GM23338 (cell line): ENCODE results near the gene FICD. TPM values are rescaled to one million over a fixed set of nuclear protein-coding genes. Genes with fewer than 3 reads are reported as not detected.

Experiments used
- ATAC-seq: fragments of 200-7000 bp; cut with Tn5 transposase; 3 replicates; pipeline ENCODE4 v1.9.1; 2020
- DNase-seq: peaks from one replicate; pipeline ENCODE4 v3.0.0-alpha.2; 2015; ENCODE audit warnings: low spot score
- H2AFZ ChIP-seq: fragments of 200-600 bp; sonication (generic); 2 replicates; pipeline ENCODE4 v1.8.0; 2016; ENCODE audit warnings: antibody characterized with exemption, mild to moderate bottlenecking, moderate library complexity
- H3F3A ChIP-seq: fragments of 200-600 bp; sonication (generic); replicated peaks from 2 replicates; pipeline ENCODE4 v1.8.0; 2017; ENCODE audit warnings: antibody characterized with exemption, mixed run types, low read depth
- H3K27ac ChIP-seq: fragments of 200-600 bp; sonication (generic); 2 replicates; pipeline ENCODE4 v1.6.1; 2016; ENCODE audit warnings: low read depth
- H3K27me3 ChIP-seq: fragments of 200-600 bp; sonication (generic); 2 replicates; pipeline ENCODE4 v1.8.0; 2016; ENCODE audit warnings: mild to moderate bottlenecking, mixed run types, moderate library complexity; ENCODE audit not compliant: insufficient read depth
- H3K36me3 ChIP-seq: fragments of 200-600 bp; sonication (generic); 2 replicates; pipeline ENCODE4 v1.8.0; 2016; ENCODE audit warnings: mild to moderate bottlenecking; ENCODE audit not compliant: insufficient read depth
- H3K4me1 ChIP-seq: fragments of 200-600 bp; sonication (generic); 2 replicates; pipeline ENCODE4 v1.8.0; 2016; ENCODE audit warnings: mild to moderate bottlenecking, moderate library complexity; ENCODE audit not compliant: insufficient read depth
- H3K4me2 ChIP-seq: fragments of 200-600 bp; sonication (generic); 2 replicates; pipeline ENCODE4 v1.7.1; 2017; ENCODE audit warnings: mixed run types
- H3K4me3 ChIP-seq: fragments of 200-600 bp; sonication (generic); 2 replicates; pipeline ENCODE4 v1.6.1; 2016; ENCODE audit warnings: mixed run types
- H3K79me2 ChIP-seq: fragments of 200-600 bp; sonication (generic); replicated peaks from 2 replicates; pipeline ENCODE4 v1.8.0; 2017; ENCODE audit warnings: mild to moderate bottlenecking; ENCODE audit not compliant: insufficient read depth
- H3K9me2 ChIP-seq: fragments of 200-600 bp; sonication (generic); 2 replicates; pipeline ENCODE4 v1.8.0; 2017; ENCODE audit not compliant: insufficient read depth
- H4K20me1 ChIP-seq: fragments of 200-600 bp; sonication (generic); replicated peaks from 2 replicates; pipeline ENCODE4 v1.8.0; 2017; ENCODE audit warnings: mild to moderate bottlenecking; ENCODE audit not compliant: insufficient read depth
- H3K27ac Mint-ChIP-seq: 2 replicates; pipeline ENCODE4 v1.8.0; 2020; ENCODE audit warnings: inconsistent platforms, mild to moderate bottlenecking, moderate library complexity, mixed read lengths
- H3K27me3 Mint-ChIP-seq: 3 replicates; pipeline ENCODE4 v1.8.0; 2022; ENCODE audit warnings: low read depth, mild to moderate bottlenecking, moderate library complexity, mixed read lengths, inconsistent platforms; ENCODE audit not compliant: insufficient read depth, poor library complexity
- H3K36me3 Mint-ChIP-seq: 3 replicates; pipeline ENCODE4 v1.8.0; 2021; ENCODE audit warnings: low read depth, mild to moderate bottlenecking, inconsistent platforms, moderate library complexity, mixed read lengths
- H3K4me1 Mint-ChIP-seq: 3 replicates; pipeline ENCODE4 v1.8.0; 2020; ENCODE audit warnings: mild to moderate bottlenecking, inconsistent platforms, mixed read lengths
- H3K4me3 Mint-ChIP-seq: 3 replicates; pipeline ENCODE4 v1.8.0; 2021; ENCODE audit warnings: moderate library complexity, mild to moderate bottlenecking, inconsistent platforms, mixed read lengths
- H3K9me3 Mint-ChIP-seq: 3 replicates; pipeline ENCODE4 v1.8.0; 2020; ENCODE audit warnings: moderate library complexity, mild to moderate bottlenecking, inconsistent platforms, mixed read lengths
- CREB1 ChIP-seq: fragments of 250-450 bp; sonication (Bioruptor Pico); IDR thresholded peaks from 2 replicates; pipeline ENCODE4 v1.5.0; 2020; ENCODE audit warnings: low read depth, mild to moderate bottlenecking, moderate library complexity
- ETS1 ChIP-seq: IDR thresholded peaks from 2 replicates; pipeline ENCODE4 v1.6.1; 2016; ENCODE audit warnings: antibody characterized with exemption
- EZH2 ChIP-seq: fragments of 200-600 bp; sonication (generic); IDR thresholded peaks from one replicate; pipeline ENCODE4 v1.8.0; 2017; ENCODE audit warnings: antibody characterized with exemption, mild to moderate bottlenecking, low read depth; ENCODE audit not compliant: unreplicated experiment
- JUNB ChIP-seq: IDR thresholded peaks from one replicate; pipeline ENCODE4 v1.6.1; 2016; ENCODE audit warnings: antibody characterized with exemption; ENCODE audit not compliant: unreplicated experiment
- NANOG ChIP-seq: IDR thresholded peaks from 2 replicates; pipeline ENCODE4 v1.6.1; 2016; ENCODE audit warnings: antibody characterized with exemption, borderline replicate concordance
- POLR2AphosphoS5 ChIP-seq: IDR thresholded peaks from 2 replicates; pipeline ENCODE4 v1.6.1; 2016; ENCODE audit warnings: antibody characterized with exemption, low read depth
- REST ChIP-seq: IDR thresholded peaks from one replicate; pipeline ENCODE4 v1.6.1; 2018; ENCODE audit warnings: antibody characterized with exemption; ENCODE audit not compliant: unreplicated experiment
- STAT1 ChIP-seq: IDR thresholded peaks from one replicate; pipeline ENCODE4 v1.6.1; 2016; ENCODE audit warnings: antibody characterized with exemption; ENCODE audit not compliant: unreplicated experiment
- ZNF114 ChIP-seq: fragments of 250-450 bp; sonication (Bioruptor Pico); IDR thresholded peaks from 2 replicates; pipeline ENCODE4 v1.5.0; 2020; ENCODE audit warnings: mild to moderate bottlenecking, moderate library complexity
- ZNF331 ChIP-seq: fragments of 250-450 bp; sonication (Bioruptor Pico); IDR thresholded peaks from 2 replicates; pipeline ENCODE4 v1.5.0; 2020; ENCODE audit warnings: low read depth, mild to moderate bottlenecking, moderate library complexity
- polyA plus RNA-seq: library from polyadenylated mRNA; unstranded; fragments of >200 nt; fragmentation: Nextera tagmentation; extraction: Ambion mirVana; gene quantifications from 2 replicates; pipeline ENCODE4 v1.2.1, GENCODE V29; 2016
- total RNA-seq: library from RNA; depleted of rRNA; stranded (reverse); fragments of >200 nt; shearing (Covaris generic); gene quantifications from 2 replicates; pipeline ENCODE4 v1.2.3, GENCODE V29; 2014
- TF ChIP-seq, protein P1 (sequence below), 2 experiments: fragments of 200-600 bp in 1 of 2; sonication (generic) in 1 of 2; conservative IDR thresholded peaks; 2 replicates each; pipeline versions ENCODE4 v1.5.1 to v1.6.1; 2016 to 2017; ENCODE audit warnings: antibody characterized with exemption in 2 of 2, low read depth in 2 of 2, mild to moderate bottlenecking in 2 of 2, moderate library complexity in 1 of 2

The FICD gene
- total and polyA plus RNA-seq, 2 experiments from 2014 or later: 4.9 to 5.3 TPM

DNA sequence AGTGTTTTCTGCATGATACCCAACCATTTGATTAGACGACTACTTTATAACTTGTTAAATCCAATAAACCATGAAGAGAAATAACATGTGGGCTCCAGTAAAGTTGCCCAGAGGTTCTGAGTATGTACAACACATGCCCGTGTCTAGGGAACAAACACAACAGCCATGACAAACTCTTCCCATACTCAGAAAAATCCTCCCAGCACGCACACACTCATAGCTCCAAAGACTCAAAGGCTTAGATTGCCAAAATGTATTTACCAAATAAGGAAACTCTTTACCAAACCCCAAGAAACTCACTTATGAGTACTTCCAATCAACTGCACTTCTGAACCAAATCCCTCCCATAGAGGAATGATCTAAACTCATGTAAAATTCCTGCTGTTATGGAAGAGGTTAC, 28.6 kb downstream of the FICD start:
- Mint-ChIP-seq H3K9me3 (no peaks in the 10 kb centered on the region), H3K4me3 (no peak overlapping the region), H3K27ac (no peak overlapping the region), H3K27me3 (no peaks in the 10 kb centered on the region), H3K36me3 (peaks cover 66% of the 10 kb centered on the region), H3K4me1 (no peaks in the 10 kb centered on the region)
- Histone ChIP-seq H3K9me2 (no peaks in the 10 kb centered on the region), H3K4me3 (no peak overlapping the region), H3K27ac (no peak overlapping the region), H4K20me1 (peaks cover 32% of the 10 kb centered on the region), H3K4me2 (no peak overlapping the region), H3K79me2 (peaks cover 87% of the 10 kb centered on the region), H3K4me1 (no peaks in the 10 kb centered on the region), H3K27me3 (no peaks in the 10 kb centered on the region), H3F3A (0 out of 2 replicates have a peak, but pooled peaks cover 2% of the 10 kb centered on the region), H3K36me3 (peaks cover 56% of the 10 kb centered on the region), H2AFZ (no peak overlapping the region)
- DNase-seq (no peak), ATAC-seq (no peak)
- TF ChIP-seq JUNB: no peak
- TF ChIP-seq, protein P1, sequence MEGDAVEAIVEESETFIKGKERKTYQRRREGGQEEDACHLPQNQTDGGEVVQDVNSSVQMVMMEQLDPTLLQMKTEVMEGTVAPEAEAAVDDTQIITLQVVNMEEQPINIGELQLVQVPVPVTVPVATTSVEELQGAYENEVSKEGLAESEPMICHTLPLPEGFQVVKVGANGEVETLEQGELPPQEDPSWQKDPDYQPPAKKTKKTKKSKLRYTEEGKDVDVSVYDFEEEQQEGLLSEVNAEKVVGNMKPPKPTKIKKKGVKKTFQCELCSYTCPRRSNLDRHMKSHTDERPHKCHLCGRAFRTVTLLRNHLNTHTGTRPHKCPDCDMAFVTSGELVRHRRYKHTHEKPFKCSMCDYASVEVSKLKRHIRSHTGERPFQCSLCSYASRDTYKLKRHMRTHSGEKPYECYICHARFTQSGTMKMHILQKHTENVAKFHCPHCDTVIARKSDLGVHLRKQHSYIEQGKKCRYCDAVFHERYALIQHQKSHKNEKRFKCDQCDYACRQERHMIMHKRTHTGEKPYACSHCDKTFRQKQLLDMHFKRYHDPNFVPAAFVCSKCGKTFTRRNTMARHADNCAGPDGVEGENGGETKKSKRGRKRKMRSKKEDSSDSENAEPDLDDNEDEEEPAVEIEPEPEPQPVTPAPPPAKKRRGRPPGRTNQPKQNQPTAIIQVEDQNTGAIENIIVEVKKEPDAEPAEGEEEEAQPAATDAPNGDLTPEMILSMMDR (conservative IDR thresholded peaks at IDR 0.05; ENCODE audit: low read depth in 2 of 2): no peak
- no peak for TF ChIP-seq ETS1
- no peak for TF ChIP-seq NANOG
- TF ChIP-seq ZNF114 (CRISPR knock-in tag): no peak
- no peak for TF ChIP-seq ZNF331 (CRISPR knock-in tag)
- TF ChIP-seq CREB1 (CRISPR knock-in tag): no peak
- TF ChIP-seq POLR2AphosphoS5: no peak
- TF ChIP-seq REST: no peak
- TF ChIP-seq EZH2: no peak
- no peak for TF ChIP-seq STAT1
